ENCODE results near the gene CXCL9. TPM values are rescaled to one million over a fixed set of nuclear protein-coding genes. Genes with fewer than 3 reads are reported as not detected.
"Not testable (repeated sequence)": the region's sequence is repeated elsewhere in the genome, so short reads cannot be mapped to it uniquely, and the experiment has no call there.

CXCL9 gene
- total RNA-seq, 1 experiment from 2014 or later = not detected

DNA sequence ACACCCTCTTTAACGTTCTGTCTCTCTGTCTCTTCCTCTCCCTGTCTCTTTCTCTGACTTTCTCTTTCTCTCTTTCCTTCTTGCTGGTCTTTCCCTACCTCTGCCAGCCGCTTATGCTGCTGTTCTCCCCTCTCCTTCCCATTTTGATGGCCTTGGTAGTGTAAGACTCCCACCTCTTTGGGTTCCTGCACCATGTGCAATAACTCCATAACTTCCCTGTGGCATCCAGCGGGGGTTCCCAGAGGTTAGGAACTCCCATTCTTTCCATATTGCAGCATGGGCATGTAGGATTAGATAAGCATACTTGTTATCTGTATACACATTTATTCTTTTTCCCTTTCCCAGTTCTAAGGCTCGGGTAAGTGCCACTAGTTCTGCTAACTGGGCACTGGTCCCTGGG, 37.4 kb upstream of the CXCL9 start:
- DNase-seq (ENCODE audit: low read depth, low spot score); H3K27me3 ChIP-seq (ENCODE audit: control insufficient read depth, insufficient read depth, low read length); H3K9me3 ChIP-seq (ENCODE audit: control insufficient read depth, insufficient read depth, low read depth, low read length); ATAC-seq; H3K36me3 ChIP-seq (ENCODE audit: control insufficient read depth, insufficient read depth, low read length); H3K27ac ChIP-seq (ENCODE audit: low read length); POLR2A ChIA-PET; H3K4me1 ChIP-seq (ENCODE audit: control insufficient read depth, insufficient read depth, low read length); CTCF ChIA-PET; intact Hi-C loops (cut with micrococcal nuclease; ENCODE audit: unreplicated experiment); in situ Hi-C loops (cut with HindIII; ENCODE audit: low pct_unique_long_range_greater_than_20kb, low sequenced_read_pairs); H3K4me3 ChIP-seq (ENCODE audit: low read depth in 2 of 2, low read length in 2 of 2); BruUV-seq (replicated peaks): not testable (repeated sequence)

DNA sequence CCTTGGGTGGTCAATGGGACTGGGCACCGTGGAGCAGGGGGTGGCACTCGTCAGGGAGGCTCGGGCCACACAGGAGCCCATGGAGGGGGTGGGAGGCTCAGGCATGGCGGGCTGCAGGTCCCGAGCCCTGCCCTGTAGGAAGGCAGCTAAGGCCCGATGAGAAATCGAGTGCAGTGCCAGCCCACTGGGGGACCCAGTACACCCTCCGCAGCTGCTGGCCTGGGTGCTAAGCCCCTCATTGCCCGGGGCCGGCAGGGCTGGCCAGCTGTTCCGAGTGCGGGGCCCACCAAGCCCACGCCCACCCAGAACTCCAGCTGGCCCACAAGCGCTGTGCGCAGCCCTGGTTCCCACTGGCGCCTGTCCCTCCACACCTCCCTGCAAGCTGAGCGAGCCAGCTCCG, 36.0 kb upstream of the CXCL9 start:
- POLR2A ChIA-PET; H3K4me1 ChIP-seq (ENCODE audit: control insufficient read depth, insufficient read depth, low read length); BruUV-seq (replicated peaks); H3K36me3 ChIP-seq (ENCODE audit: control insufficient read depth, insufficient read depth, low read length); H3K27ac ChIP-seq (ENCODE audit: low read length); H3K27me3 ChIP-seq (ENCODE audit: control insufficient read depth, insufficient read depth, low read length); ATAC-seq; CTCF ChIA-PET; DNase-seq (ENCODE audit: low read depth, low spot score); H3K9me3 ChIP-seq (ENCODE audit: control insufficient read depth, insufficient read depth, low read depth, low read length); H3K4me3 ChIP-seq (ENCODE audit: low read depth in 2 of 2, low read length in 2 of 2); intact Hi-C loops (cut with micrococcal nuclease; ENCODE audit: unreplicated experiment); in situ Hi-C loops (cut with HindIII; ENCODE audit: low pct_unique_long_range_greater_than_20kb, low sequenced_read_pairs): not testable (repeated sequence)

DNA sequence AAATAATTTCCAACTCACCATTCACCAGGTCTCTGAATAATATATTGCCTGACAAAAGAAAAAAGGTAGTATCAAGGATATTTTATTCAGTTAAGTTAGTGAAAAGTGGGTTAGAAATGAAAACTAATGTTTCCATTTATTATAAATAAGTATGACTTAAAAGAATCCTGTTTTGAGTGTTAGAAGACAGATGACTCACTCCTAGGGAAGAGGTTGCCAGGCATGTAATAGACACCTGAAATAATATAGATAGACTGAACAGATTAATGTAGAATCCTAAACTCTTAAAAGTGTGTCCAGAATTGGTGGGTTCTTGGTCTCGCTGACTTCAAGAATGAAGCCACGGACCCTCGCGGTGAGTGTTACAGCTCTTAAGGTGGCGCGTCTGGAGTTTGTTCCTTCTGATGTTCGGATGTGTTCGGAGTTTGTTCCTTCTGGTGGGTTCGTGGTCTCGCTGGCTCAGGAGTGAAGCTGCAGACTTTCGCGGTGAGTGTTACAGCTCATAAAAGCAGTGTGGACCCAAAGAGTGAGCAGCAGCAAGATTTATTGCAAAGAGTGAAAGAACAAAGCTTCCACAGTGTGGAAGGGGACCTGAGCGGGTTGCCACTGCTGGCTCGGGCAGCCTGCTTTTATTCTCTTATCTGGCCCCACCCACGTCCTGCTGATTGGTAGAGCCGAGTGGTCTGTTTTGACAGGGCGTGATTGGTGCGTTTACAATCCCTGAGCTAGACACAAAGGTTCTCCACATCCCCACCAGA, 35.1 kb upstream of the CXCL9 start:
- ATAC-seq; intact Hi-C loops (cut with micrococcal nuclease; ENCODE audit: unreplicated experiment); H3K27me3 ChIP-seq (ENCODE audit: control insufficient read depth, insufficient read depth, low read length); H3K4me1 ChIP-seq (ENCODE audit: control insufficient read depth, insufficient read depth, low read length); POLR2A ChIA-PET; CTCF ChIA-PET; H3K9me3 ChIP-seq (ENCODE audit: control insufficient read depth, insufficient read depth, low read depth, low read length); BruUV-seq (replicated peaks); H3K4me3 ChIP-seq (ENCODE audit: low read depth in 2 of 2, low read length in 2 of 2); in situ Hi-C loops (cut with HindIII; ENCODE audit: low pct_unique_long_range_greater_than_20kb, low sequenced_read_pairs); DNase-seq (ENCODE audit: low read depth, low spot score); H3K27ac ChIP-seq (ENCODE audit: low read length); H3K36me3 ChIP-seq (ENCODE audit: control insufficient read depth, insufficient read depth, low read length): not testable (repeated sequence)

DNA sequence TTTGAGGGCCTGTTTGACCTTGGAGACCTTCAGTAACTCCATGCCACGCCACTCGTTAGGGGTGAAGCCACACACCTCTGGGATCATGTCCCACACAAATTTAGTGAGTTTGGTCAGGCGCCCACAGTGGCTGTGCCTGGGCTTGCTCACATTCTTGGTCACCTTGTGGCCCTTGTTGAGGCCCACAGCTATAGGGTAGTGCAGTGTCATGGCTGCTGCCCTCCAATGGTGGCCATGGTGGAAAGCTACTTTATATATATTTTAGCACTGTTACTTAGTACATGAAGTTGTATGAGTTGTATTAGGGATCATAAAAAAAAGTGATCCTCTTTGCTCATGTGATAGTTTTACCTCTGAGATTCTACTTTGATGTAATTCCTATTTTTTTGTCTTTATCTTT, 29.5 kb upstream of the CXCL9 start:
- DNase-seq (ENCODE audit: low read depth, low spot score) = no peak
- ChIA-PET POLR2A (no interaction called here), CTCF (no interaction called here)
- Histone ChIP-seq H3K9me3 (ENCODE audit: control insufficient read depth, insufficient read depth, low read depth, low read length) (no peaks in the 10 kb centered on the region), H3K27ac (ENCODE audit: low read length) (no peak overlapping the region), H3K4me3 (ENCODE audit: low read depth in 2 of 2, low read length in 2 of 2) (no peak overlapping the region), H3K4me1 (ENCODE audit: control insufficient read depth, insufficient read depth, low read length) (no peaks in the 10 kb centered on the region), H3K27me3 (ENCODE audit: control insufficient read depth, insufficient read depth, low read length) (no peaks in the 10 kb centered on the region), H3K36me3 (ENCODE audit: control insufficient read depth, insufficient read depth, low read length) (no peaks in the 10 kb centered on the region)
- no peak for TF ChIP-seq POLR2AphosphoS5 (IDR thresholded peaks at IDR 0.05; ENCODE audit: low read depth, low read length)
- TF ChIP-seq, protein P1, sequence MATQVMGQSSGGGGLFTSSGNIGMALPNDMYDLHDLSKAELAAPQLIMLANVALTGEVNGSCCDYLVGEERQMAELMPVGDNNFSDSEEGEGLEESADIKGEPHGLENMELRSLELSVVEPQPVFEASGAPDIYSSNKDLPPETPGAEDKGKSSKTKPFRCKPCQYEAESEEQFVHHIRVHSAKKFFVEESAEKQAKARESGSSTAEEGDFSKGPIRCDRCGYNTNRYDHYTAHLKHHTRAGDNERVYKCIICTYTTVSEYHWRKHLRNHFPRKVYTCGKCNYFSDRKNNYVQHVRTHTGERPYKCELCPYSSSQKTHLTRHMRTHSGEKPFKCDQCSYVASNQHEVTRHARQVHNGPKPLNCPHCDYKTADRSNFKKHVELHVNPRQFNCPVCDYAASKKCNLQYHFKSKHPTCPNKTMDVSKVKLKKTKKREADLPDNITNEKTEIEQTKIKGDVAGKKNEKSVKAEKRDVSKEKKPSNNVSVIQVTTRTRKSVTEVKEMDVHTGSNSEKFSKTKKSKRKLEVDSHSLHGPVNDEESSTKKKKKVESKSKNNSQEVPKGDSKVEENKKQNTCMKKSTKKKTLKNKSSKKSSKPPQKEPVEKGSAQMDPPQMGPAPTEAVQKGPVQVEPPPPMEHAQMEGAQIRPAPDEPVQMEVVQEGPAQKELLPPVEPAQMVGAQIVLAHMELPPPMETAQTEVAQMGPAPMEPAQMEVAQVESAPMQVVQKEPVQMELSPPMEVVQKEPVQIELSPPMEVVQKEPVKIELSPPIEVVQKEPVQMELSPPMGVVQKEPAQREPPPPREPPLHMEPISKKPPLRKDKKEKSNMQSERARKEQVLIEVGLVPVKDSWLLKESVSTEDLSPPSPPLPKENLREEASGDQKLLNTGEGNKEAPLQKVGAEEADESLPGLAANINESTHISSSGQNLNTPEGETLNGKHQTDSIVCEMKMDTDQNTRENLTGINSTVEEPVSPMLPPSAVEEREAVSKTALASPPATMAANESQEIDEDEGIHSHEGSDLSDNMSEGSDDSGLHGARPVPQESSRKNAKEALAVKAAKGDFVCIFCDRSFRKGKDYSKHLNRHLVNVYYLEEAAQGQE (IDR thresholded peaks at IDR 0.05; ENCODE audit: insufficient read depth in 1 of 2, low read depth in 2 of 2, low read length in 1 of 2) = no peak
- TF ChIP-seq, protein P2, sequence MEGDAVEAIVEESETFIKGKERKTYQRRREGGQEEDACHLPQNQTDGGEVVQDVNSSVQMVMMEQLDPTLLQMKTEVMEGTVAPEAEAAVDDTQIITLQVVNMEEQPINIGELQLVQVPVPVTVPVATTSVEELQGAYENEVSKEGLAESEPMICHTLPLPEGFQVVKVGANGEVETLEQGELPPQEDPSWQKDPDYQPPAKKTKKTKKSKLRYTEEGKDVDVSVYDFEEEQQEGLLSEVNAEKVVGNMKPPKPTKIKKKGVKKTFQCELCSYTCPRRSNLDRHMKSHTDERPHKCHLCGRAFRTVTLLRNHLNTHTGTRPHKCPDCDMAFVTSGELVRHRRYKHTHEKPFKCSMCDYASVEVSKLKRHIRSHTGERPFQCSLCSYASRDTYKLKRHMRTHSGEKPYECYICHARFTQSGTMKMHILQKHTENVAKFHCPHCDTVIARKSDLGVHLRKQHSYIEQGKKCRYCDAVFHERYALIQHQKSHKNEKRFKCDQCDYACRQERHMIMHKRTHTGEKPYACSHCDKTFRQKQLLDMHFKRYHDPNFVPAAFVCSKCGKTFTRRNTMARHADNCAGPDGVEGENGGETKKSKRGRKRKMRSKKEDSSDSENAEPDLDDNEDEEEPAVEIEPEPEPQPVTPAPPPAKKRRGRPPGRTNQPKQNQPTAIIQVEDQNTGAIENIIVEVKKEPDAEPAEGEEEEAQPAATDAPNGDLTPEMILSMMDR (IDR thresholded peaks at IDR 0.05) = no peak
- in situ Hi-C loops (cut with HindIII; ENCODE audit: low pct_unique_long_range_greater_than_20kb, low sequenced_read_pairs) = no loop called here
- intact Hi-C loops (cut with micrococcal nuclease; ENCODE audit: unreplicated experiment) = no loop called here
- no peak for ATAC-seq
- BruUV-seq (replicated peaks) = no TSS peak
